Body of pancreas (tissue), 4 donors: ENCODE data around the gene ROBO1.

Experiments used
- CTCF ChIP-seq, 7 experiments: fragments of 450-650 bp in 4 of 7; fragments of 200-600 bp in 3 of 7; sonication (generic) in 3 of 7; IDR thresholded peaks; one replicate each; pipeline ENCODE4 v1.5.1; 2016 to 2019; ENCODE audit warnings: antibody characterized with exemption in 7 of 7
- POLR2A ChIP-seq, 3 donors: fragments of 450-650 bp; IDR thresholded peaks; one replicate each; pipeline ENCODE4 v1.6.1; 2016; ENCODE audit warnings: antibody characterized with exemption in 3 of 3, mild to moderate bottlenecking in 2 of 3

- TF ChIP-seq POLR2A (IDR thresholded peaks at IDR 0.05) (no peak), CTCF (IDR thresholded peaks at IDR 0.05) (no peak)
Measured at GRCh38 chr3:79766496-79767193, 1.2 kb downstream of the ROBO1 start.
